ENCODE measurements around the gene TAOK1.
"Not testable (repeated sequence)": the region's sequence is repeated elsewhere in the genome, so short reads cannot be mapped to it uniquely, and the experiment has no call there.

The TAOK1 gene

GRCh38 chr17:29449865-29450671, 59.9 kb downstream of the TAOK1 start:
- DNase-seq, result no peak

GRCh38 chr17:29451121-29451742, 61.1 kb downstream of the TAOK1 start:
- no peak for DNase-seq

- DNase-seq, result no peak
Measured at GRCh38 chr17:29458066-29458465, 67.9 kb downstream of the TAOK1 start.

- DNase-seq, result no peak
Measured at GRCh38 chr17:29461483-29462206, 71.5 kb downstream of the TAOK1 start.

GRCh38 chr17:29469276-29469675, 79.1 kb downstream of the TAOK1 start:
- DNase-seq, result no peak

GRCh38 chr17:29473437-29473836, 83.3 kb downstream of the TAOK1 start:
- not testable (repeated sequence) for DNase-seq

GRCh38 chr17:29474297-29474696, 84.1 kb downstream of the TAOK1 start:
- DNase-seq, result no peak

- DNase-seq, result no peak
Measured at GRCh38 chr17:29475891-29476290, 85.7 kb downstream of the TAOK1 start.

GRCh38 chr17:29480249-29480928, 90.2 kb downstream of the TAOK1 start:
- not testable (repeated sequence) for DNase-seq

GRCh38 chr17:29483503-29483902, 93.3 kb downstream of the TAOK1 start:
- no peak for DNase-seq

- DNase-seq, result no peak
Measured at GRCh38 chr17:29495011-29495410, 104.8 kb downstream of the TAOK1 start.

- DNase-seq, result no peak
Measured at GRCh38 chr17:29504711-29505110, 114.5 kb downstream of the TAOK1 start.

GRCh38 chr17:29505836-29506235, 115.7 kb downstream of the TAOK1 start:
- no peak for DNase-seq

GRCh38 chr17:29510953-29511352, 120.8 kb downstream of the TAOK1 start:
- DNase-seq, result no peak

GRCh38 chr17:29514792-29515191, 124.6 kb downstream of the TAOK1 start:
- DNase-seq, result no peak

- DNase-seq, result no peak
Measured at GRCh38 chr17:29518359-29518758, 128.2 kb downstream of the TAOK1 start.

GRCh38 chr17:29524692-29525091, 134.5 kb downstream of the TAOK1 start:
- DNase-seq, result no peak

- no peak for DNase-seq
Measured at GRCh38 chr17:29526322-29526721, 136.2 kb downstream of the TAOK1 start.

GRCh38 chr17:29533976-29534375, 143.8 kb downstream of the TAOK1 start:
- no peak for DNase-seq

GRCh38 chr17:29544066-29544465, 153.9 kb downstream of the TAOK1 start:
- no peak for DNase-seq

GRCh38 chr17:29546085-29546484, 155.9 kb downstream of the TAOK1 start:
- no peak for DNase-seq

GRCh38 chr17:29546830-29547229, 156.7 kb downstream of the TAOK1 start:
- DNase-seq, result no peak
